ENCODE results near the gene USP38.

Gene USP38

DNA sequence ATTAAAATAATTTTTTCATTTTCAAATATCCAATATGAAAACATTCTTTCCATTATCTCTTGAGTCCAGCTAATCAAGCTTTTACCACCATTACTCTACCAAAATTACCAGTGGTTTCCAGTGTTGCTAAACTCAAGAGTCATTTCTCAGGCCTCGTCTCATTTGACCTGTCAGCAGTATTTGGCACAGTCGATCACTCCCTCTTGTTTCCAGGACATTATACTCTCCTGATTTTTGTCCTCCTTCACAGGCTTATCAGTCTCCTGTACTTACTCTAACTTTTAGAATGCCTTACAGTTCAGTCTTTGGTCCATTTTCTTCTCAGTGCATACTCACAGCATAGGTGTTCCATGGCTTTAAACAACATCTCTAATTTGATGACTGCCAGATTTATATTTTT, 11.6 kb downstream of the USP38 start:
- Histone ChIP-seq H3K27me3 (ENCODE audit: low read length) (no peaks in the 10 kb centered on the region), H2AFZ (ENCODE audit: low read depth, low read length, severe bottlenecking) (no peak overlapping the region), H3K9ac (ENCODE audit: low read length) (no peak overlapping the region), H3F3A (ENCODE audit: insufficient read depth) (no peaks in the 10 kb centered on the region), H3K79me2 (ENCODE audit: insufficient read depth, low read length) (no peaks in the 10 kb centered on the region), H3K4me3 (ENCODE audit: insufficient read depth, low read length, poor library complexity, severe bottlenecking) (no peak overlapping the region), H3K27ac (ENCODE audit: low read depth, low read length) (no peak overlapping the region), H3K9me3 (ENCODE audit: insufficient read depth, low read length) (no peaks in the 10 kb centered on the region), H3K36me3 (ENCODE audit: low read length) (0 out of 2 replicates have a peak, but pooled peaks cover 3% of the 10 kb centered on the region), H4K20me1 (ENCODE audit: low read depth, low read length) (no peaks in the 10 kb centered on the region), H3K4me2 (ENCODE audit: low read depth, low read length, poor library complexity, severe bottlenecking) (no peak overlapping the region), H3K9me2 (replicated peaks; ENCODE audit: insufficient read depth, low read length) (no peaks in the 10 kb centered on the region)
- TF ChIP-seq, protein P1, sequence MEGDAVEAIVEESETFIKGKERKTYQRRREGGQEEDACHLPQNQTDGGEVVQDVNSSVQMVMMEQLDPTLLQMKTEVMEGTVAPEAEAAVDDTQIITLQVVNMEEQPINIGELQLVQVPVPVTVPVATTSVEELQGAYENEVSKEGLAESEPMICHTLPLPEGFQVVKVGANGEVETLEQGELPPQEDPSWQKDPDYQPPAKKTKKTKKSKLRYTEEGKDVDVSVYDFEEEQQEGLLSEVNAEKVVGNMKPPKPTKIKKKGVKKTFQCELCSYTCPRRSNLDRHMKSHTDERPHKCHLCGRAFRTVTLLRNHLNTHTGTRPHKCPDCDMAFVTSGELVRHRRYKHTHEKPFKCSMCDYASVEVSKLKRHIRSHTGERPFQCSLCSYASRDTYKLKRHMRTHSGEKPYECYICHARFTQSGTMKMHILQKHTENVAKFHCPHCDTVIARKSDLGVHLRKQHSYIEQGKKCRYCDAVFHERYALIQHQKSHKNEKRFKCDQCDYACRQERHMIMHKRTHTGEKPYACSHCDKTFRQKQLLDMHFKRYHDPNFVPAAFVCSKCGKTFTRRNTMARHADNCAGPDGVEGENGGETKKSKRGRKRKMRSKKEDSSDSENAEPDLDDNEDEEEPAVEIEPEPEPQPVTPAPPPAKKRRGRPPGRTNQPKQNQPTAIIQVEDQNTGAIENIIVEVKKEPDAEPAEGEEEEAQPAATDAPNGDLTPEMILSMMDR (IDR thresholded peaks at IDR 0.05; ENCODE audit: insufficient read depth, low read length, poor library complexity, severe bottlenecking) = no peak
- no peak for TF ChIP-seq EZH2phosphoT487 (conservative IDR thresholded peaks at IDR 0.05; ENCODE audit: low read length)

DNA sequence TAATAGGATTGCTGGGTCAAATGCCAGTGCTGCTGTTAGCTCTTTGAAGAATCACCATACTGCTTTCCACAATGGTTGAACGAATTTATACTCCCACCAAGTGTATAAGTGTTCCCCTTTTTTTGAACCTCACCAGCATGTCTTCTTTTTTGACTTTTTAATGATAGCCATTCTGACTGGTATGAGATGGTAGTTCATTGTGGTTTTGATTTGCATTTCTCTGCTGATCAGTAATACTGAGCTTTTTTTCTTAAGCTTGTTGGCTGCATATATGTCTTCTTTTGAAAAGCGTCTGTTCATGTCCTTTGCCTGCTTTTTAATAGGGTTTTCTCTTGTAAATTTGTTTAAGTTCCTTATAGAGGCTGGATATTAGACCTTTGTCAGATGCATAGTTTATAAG, 14.8 kb downstream of the USP38 start:
- H3K9me3 ChIP-seq (ENCODE audit: insufficient read depth, low read length) = no peaks in the 10 kb centered on the region
- TF ChIP-seq, protein P1 (IDR thresholded peaks at IDR 0.05; ENCODE audit: insufficient read depth, low read length, poor library complexity, severe bottlenecking) = no peak
- no peak for TF ChIP-seq EZH2phosphoT487 (conservative IDR thresholded peaks at IDR 0.05; ENCODE audit: low read length)
- no peaks in the 10 kb centered on the region for H4K20me1 ChIP-seq (ENCODE audit: low read depth, low read length)
- H3K27me3 ChIP-seq (ENCODE audit: low read length) = no peaks in the 10 kb centered on the region
- H3K27ac ChIP-seq (ENCODE audit: low read depth, low read length) = no peak overlapping the region
- no peaks in the 10 kb centered on the region for H3F3A ChIP-seq (ENCODE audit: insufficient read depth)
- H3K4me2 ChIP-seq (ENCODE audit: low read depth, low read length, poor library complexity, severe bottlenecking) = no peak overlapping the region
- H3K79me2 ChIP-seq (ENCODE audit: insufficient read depth, low read length) = no peaks in the 10 kb centered on the region
- no peak overlapping the region for H3K4me3 ChIP-seq (ENCODE audit: insufficient read depth, low read length, poor library complexity, severe bottlenecking)
- H3K9ac ChIP-seq (ENCODE audit: low read length) = no peak overlapping the region
- 0 out of 2 replicates have a peak, but pooled peaks cover 3% of the 10 kb centered on the region for H3K36me3 ChIP-seq (ENCODE audit: low read length)
- no peak overlapping the region for H2AFZ ChIP-seq (ENCODE audit: low read depth, low read length, severe bottlenecking)
- no peaks in the 10 kb centered on the region for H3K9me2 ChIP-seq (replicated peaks; ENCODE audit: insufficient read depth, low read length)

DNA sequence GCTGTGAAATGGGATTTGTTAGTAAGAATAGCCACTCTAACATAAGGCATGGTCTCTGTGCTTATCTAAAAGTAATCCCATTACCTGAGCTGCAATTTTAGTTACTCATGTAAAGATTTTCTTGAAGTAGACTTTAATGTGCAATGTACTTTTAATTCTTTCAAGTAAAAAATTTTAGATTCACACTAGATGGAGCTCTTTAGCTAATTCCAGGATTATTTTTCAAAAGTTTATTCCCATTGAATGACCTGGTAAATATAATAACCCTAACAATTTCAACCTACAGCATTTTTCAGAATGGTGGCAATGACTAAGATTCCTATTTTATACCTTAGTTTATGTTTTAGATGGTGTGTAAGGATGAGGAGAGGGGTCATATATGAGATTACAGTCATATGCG, 18.1 kb downstream of the USP38 start:
- H3K9ac ChIP-seq (ENCODE audit: low read length) = no peak overlapping the region
- no peaks in the 10 kb centered on the region for H3K79me2 ChIP-seq (ENCODE audit: insufficient read depth, low read length)
- H3K27ac ChIP-seq (ENCODE audit: low read depth, low read length) = no peak overlapping the region
- H2AFZ ChIP-seq (ENCODE audit: low read depth, low read length, severe bottlenecking) = no peak overlapping the region
- no peaks in the 10 kb centered on the region for H3K27me3 ChIP-seq (ENCODE audit: low read length)
- no peak overlapping the region for H3K4me2 ChIP-seq (ENCODE audit: low read depth, low read length, poor library complexity, severe bottlenecking)
- 0 out of 2 replicates have a peak, but pooled peaks cover 3% of the 10 kb centered on the region for H3K36me3 ChIP-seq (ENCODE audit: low read length)
- H3K9me3 ChIP-seq (ENCODE audit: insufficient read depth, low read length) = no peaks in the 10 kb centered on the region
- H3K9me2 ChIP-seq (replicated peaks; ENCODE audit: insufficient read depth, low read length) = no peaks in the 10 kb centered on the region
- H3K4me3 ChIP-seq (ENCODE audit: insufficient read depth, low read length, poor library complexity, severe bottlenecking) = no peak overlapping the region
- H3F3A ChIP-seq (ENCODE audit: insufficient read depth) = no peaks in the 10 kb centered on the region
- no peak for TF ChIP-seq EZH2phosphoT487 (conservative IDR thresholded peaks at IDR 0.05; ENCODE audit: low read length)
- TF ChIP-seq, protein P1 (IDR thresholded peaks at IDR 0.05; ENCODE audit: insufficient read depth, low read length, poor library complexity, severe bottlenecking) = no peak
- no peaks in the 10 kb centered on the region for H4K20me1 ChIP-seq (ENCODE audit: low read depth, low read length)
